Measurements from ENCODE around the gene OXNAD1.

GRCh38 chr3:16262174-16262573 lies 2.8 kb upstream of the OXNAD1 start:
- TF ChIP-seq POLR2AphosphoS5 (IDR thresholded peaks at IDR 0.05; ENCODE audit: low read depth, low read length), result no peak
- TF ChIP-seq POLR2A (IDR thresholded peaks at IDR 0.05; ENCODE audit: low read depth, low read length), result no peak
- TF ChIP-seq TAF1 (IDR thresholded peaks at IDR 0.05; ENCODE audit: low read depth, low read length), result no peak
- no peak for TF ChIP-seq PAX5 (IDR thresholded peaks at IDR 0.05; ENCODE audit: insufficient read depth, low read length, severe bottlenecking)
- peak; percentile 34; the same call in 1 of the 2 replicates for TF ChIP-seq SPI1 (IDR thresholded peaks at IDR 0.05; ENCODE audit: low read depth, low read length)
- TF ChIP-seq POU2F2 (IDR thresholded peaks at IDR 0.05; ENCODE audit: low read depth, low read length), result no peak
